ENCODE results near the gene PRKCE.

DNA sequence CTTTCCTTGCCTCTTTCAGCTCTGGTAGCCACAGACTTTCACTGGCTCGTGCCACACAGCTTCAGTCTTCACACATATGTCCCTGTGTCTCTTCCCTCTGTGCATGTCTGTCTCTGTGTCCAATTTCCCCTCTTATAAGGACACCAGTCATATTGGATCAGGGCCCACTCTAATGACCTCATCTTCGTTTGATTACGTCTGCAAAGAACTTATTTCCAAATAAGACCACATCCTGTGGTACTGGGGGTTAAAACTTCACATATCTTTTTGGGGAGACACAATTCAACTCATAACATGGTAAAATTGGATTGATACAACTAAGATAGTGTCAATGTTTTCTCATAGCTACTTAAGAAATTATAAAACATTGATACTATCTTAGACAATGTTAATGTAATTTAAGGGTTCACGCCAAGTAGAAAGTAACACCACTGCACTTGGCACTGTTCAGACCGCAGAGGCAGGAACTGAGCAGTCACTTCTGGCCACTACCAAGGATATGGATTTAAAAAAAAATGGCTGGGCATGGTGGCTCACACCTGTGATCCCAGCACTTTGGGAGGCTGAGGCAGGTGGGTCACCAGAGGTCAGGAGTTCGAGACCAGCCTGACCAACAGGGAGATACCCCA, 526.1 kb downstream of the PRKCE start:
- TF ChIP-seq CTCF (IDR thresholded peaks at IDR 0.05) (no peak), POLR2A (IDR thresholded peaks at IDR 0.05) (no peak)
